ENCODE results near the gene DDAH2. TPM values are rescaled to one million over a fixed set of nuclear protein-coding genes. Genes with fewer than 3 reads are reported as not detected.

The DDAH2 gene
- total RNA-seq, 1 donor from 2014 or later: 30.7 TPM

- intact Hi-C loops (cut with micrococcal nuclease): loop anchor here (1.0 kb wide), 1 partner anchor 49 kb away; no protein-coding TSS in a partner anchor
- POLR2A ChIA-PET: interaction anchor here (0.6 to 7.5 kb wide), 17 partner anchors 13 to 218 kb away, joined by 3 to 131 read pairs (median 5); partner anchors contain the start of genes BAG6, C6orf47, DDAH2 and HSPA1A
- Mint-ChIP-seq H3K4me1 (peaks cover 49% of the 10 kb centered on the region), H3K36me3 (ENCODE audit: low read depth) (peaks cover 24% of the 10 kb centered on the region), H3K27me3 (no peaks in the 10 kb centered on the region), H3K27ac (peak overlapping the region; percentile 94), H3K9me3 (no peaks in the 10 kb centered on the region), H3K4me3 (peak overlapping the region; percentile 93)
- CTCF ChIA-PET: interaction anchor here (0.9 to 2.9 kb wide), 7 partner anchors 11 to 189 kb away, joined by 3 to 14 read pairs (median 4); no protein-coding TSS in a partner anchor
- no peak for DNase-seq
- peak; percentile 4 for ATAC-seq (ENCODE audit: low read depth)
- TF ChIP-seq CTCF (IDR thresholded peaks at IDR 0.05): no peak
These were observed 11.5 kb upstream of the DDAH2 start for GRCh38 chr6:31740397-31741223.

- intact Hi-C loops (cut with micrococcal nuclease): loop anchor here (1.0 to 10.0 kb wide), 6 partner anchors 13 to 245 kb away; partner anchors contain the start of genes BAG6, MICB, PRRC2A and VARS1
These were observed 10.7 kb upstream of the DDAH2 start, which contains the start of gene MSH5 for GRCh38 chr6:31739639-31740396. TSS of gene MSH5 (plus strand) at chr6:31740005. CDS start at chr6:31740467, 462 bp downstream.

GRCh38 chr6:31737991-31738979 is 9.2 kb upstream of the DDAH2 start:
- H3K4me1 Mint-ChIP-seq: peaks cover 66% of the 10 kb centered on the region
- no peaks in the 10 kb centered on the region for H3K27me3 Mint-ChIP-seq
- ChIA-PET POLR2A (interaction anchor here (0.6 to 7.5 kb wide), 30 partner anchors 11 to 1579 kb away, joined by 3 to 131 read pairs (median 5); partner anchors contain the start of genes ABHD16A, BAG6, DDAH2 and DXO), CTCF (interaction anchor here (1.2 to 1.5 kb wide), 8 partner anchors 9 to 124 kb away, joined by 3 to 7 read pairs (median 4); partner anchors contain the start of genes DDAH2, HSPA1A, HSPA1L and NEU1)
- H3K4me3 Mint-ChIP-seq: peak overlapping the region; percentile 92
- H3K36me3 Mint-ChIP-seq (ENCODE audit: low read depth): peaks cover 39% of the 10 kb centered on the region
- intact Hi-C loops (cut with micrococcal nuclease): loop anchor here (1.0 to 10.0 kb wide), 5 partner anchors 35 to 243 kb away; partner anchors contain the start of genes ABHD16A, MICB, PRRC2A and VARS1
- DNase-seq (no peak), ATAC-seq (ENCODE audit: low read depth) (peak; percentile 16)
- TF ChIP-seq CTCF (IDR thresholded peaks at IDR 0.05): no peak
- H3K9me3 Mint-ChIP-seq: no peaks in the 10 kb centered on the region
- H3K27ac Mint-ChIP-seq: peak overlapping the region; percentile 94

More at GRCh38 chr6:31739639-31740396, 10.7 kb upstream of the DDAH2 start, which contains the start of gene MSH5:
- no peaks in the 10 kb centered on the region for H3K27me3 Mint-ChIP-seq
- POLR2A ChIA-PET: interaction anchor here (0.6 to 7.5 kb wide), 26 partner anchors 10 to 1022 kb away, joined by 3 to 131 read pairs (median 6); partner anchors contain the start of genes ABHD16A, BAG6, C6orf47 and CSNK2B
- peak; percentile 90 for DNase-seq
- H3K4me3 Mint-ChIP-seq: peak within 1 kb of the TSS; percentile 93
- H3K4me1 Mint-ChIP-seq: peaks cover 51% of the 10 kb centered on the region
- TF ChIP-seq CTCF (IDR thresholded peaks at IDR 0.05): no peak
- ATAC-seq (ENCODE audit: low read depth): peak; percentile 80
- peaks cover 30% of the 10 kb centered on the region for H3K36me3 Mint-ChIP-seq (ENCODE audit: low read depth)
- CTCF ChIA-PET: interaction anchor here (0.6 to 2.9 kb wide), 11 partner anchors 10 to 1673 kb away, joined by 3 to 14 read pairs (median 5); partner anchors contain the start of genes LSM2 and VARS1
- no peaks in the 10 kb centered on the region for H3K9me3 Mint-ChIP-seq
- peak within 1 kb of the TSS; percentile 94 for H3K27ac Mint-ChIP-seq

GRCh38 chr6:31737315-31737990 is 8.4 kb upstream of the DDAH2 start:
- Mint-ChIP-seq H3K4me3 (peak overlapping the region; percentile 92), H3K9me3 (no peaks in the 10 kb centered on the region), H3K27me3 (no peaks in the 10 kb centered on the region), H3K27ac (peak overlapping the region; percentile 94), H3K36me3 (ENCODE audit: low read depth) (peaks cover 45% of the 10 kb centered on the region), H3K4me1 (peaks cover 70% of the 10 kb centered on the region)
- TF ChIP-seq CTCF (IDR thresholded peaks at IDR 0.05): no peak
- no peak for DNase-seq
- ATAC-seq (ENCODE audit: low read depth): no peak
- POLR2A ChIA-PET: interaction anchor here (0.5 to 7.5 kb wide), 26 partner anchors 10 to 1580 kb away, joined by 3 to 131 read pairs (median 4); partner anchors contain the start of genes ABHD16A, BAG6, DDAH2 and DXO
- intact Hi-C loops (cut with micrococcal nuclease): loop anchor here (5.0 to 10.0 kb wide), 2 partner anchors 115 to 243 kb away; partner anchors contain the start of genes MICB and PRRC2A
- CTCF ChIA-PET: interaction anchor here (1.2 to 1.8 kb wide), 7 partner anchors 8 to 125 kb away, joined by 3 to 7 read pairs (median 4); partner anchors contain the start of genes DDAH2, HSPA1A, HSPA1L and NEU1

All from activated B cell treated with CpG ODN at 0.5 μM for 24 hours (primary cell).